ENCODE measurements around the gene MDC1.
A peak's percentile ranks its signal among the peaks of the same experiment; 100 is the strongest.

- peak in 2 of 3 donors; percentile 8 to 13 for TF ChIP-seq POLR2AphosphoS5 (IDR thresholded peaks at IDR 0.05)
- TF ChIP-seq CTCF (IDR thresholded peaks at IDR 0.05) = no peak
Observed at GRCh38 chr6:30682143-30683117, 34.7 kb downstream of the MDC1 start.
